ENCODE measurements around the gene CD8B. TPM values are rescaled to one million over a fixed set of nuclear protein-coding genes. Genes with fewer than 3 reads are reported as not detected.

The CD8B gene
- total RNA-seq, 1 experiment from 2014 or later = 9.1 TPM

- no peaks in the 10 kb centered on the region for H3K9me3 Mint-ChIP-seq (ENCODE audit: unreplicated experiment)
Observed at GRCh38 chr2:86825693-86826381, 35.8 kb downstream of the CD8B start.

GRCh38 chr2:86825036-86825692 lies 36.5 kb downstream of the CD8B start:
- BruUV-seq (replicated peaks) = no TSS peak

More at GRCh38 chr2:86825693-86826381, 35.8 kb downstream of the CD8B start:
- Mint-ChIP-seq H3K4me1 (ENCODE audit: low read depth, unreplicated experiment) (peaks cover 14% of the 10 kb centered on the region), H3K27ac (ENCODE audit: unreplicated experiment) (no peak overlapping the region), H3K36me3 (ENCODE audit: insufficient read depth, unreplicated experiment) (no peaks in the 10 kb centered on the region), H3K4me3 (ENCODE audit: unreplicated experiment) (no peak overlapping the region), H3K27me3 (ENCODE audit: insufficient read depth, unreplicated experiment) (no peaks in the 10 kb centered on the region)
- POLR2A ChIA-PET = no interaction called here
- CTCF ChIA-PET = no interaction called here
- TF ChIP-seq CTCF (IDR thresholded peaks at IDR 0.05; ENCODE audit: insufficient read depth in 1 of 2, low read depth in 1 of 2, low read length in 1 of 2, severe bottlenecking in 1 of 2, unreplicated experiment in 1 of 2) = no peak
- no peak for DNase-seq
- intact Hi-C loops (cut with micrococcal nuclease; ENCODE audit: unreplicated experiment) = no loop called here
- BruUV-seq (replicated peaks) = no TSS peak
- H3K4me3 ChIP-seq (ENCODE audit: low read depth, low read length) = no peak overlapping the region
- peaks cover 8% of the 10 kb centered on the region; the same call in 1 of the 2 replicates for H3K9me3 ChIP-seq
- no peaks in the 10 kb centered on the region for H3K36me3 ChIP-seq (ENCODE audit: control insufficient read depth, insufficient read depth, low read length)
- H3K27me3 ChIP-seq (replicated peaks; ENCODE audit: control insufficient read depth, insufficient read depth, low read length) = no peaks in the 10 kb centered on the region
- no peaks in the 10 kb centered on the region for H3K4me1 ChIP-seq

More at GRCh38 chr2:86825036-86825692, 36.5 kb downstream of the CD8B start:
- no peaks in the 10 kb centered on the region for H3K36me3 Mint-ChIP-seq (ENCODE audit: insufficient read depth, unreplicated experiment)
- H3K27me3 Mint-ChIP-seq (ENCODE audit: insufficient read depth, unreplicated experiment) = no peaks in the 10 kb centered on the region
- Histone ChIP-seq H3K9me3 (peaks cover 8% of the 10 kb centered on the region; the same call in 1 of the 2 replicates), H3K4me1 (no peaks in the 10 kb centered on the region), H3K27me3 (replicated peaks; ENCODE audit: control insufficient read depth, insufficient read depth, low read length) (no peaks in the 10 kb centered on the region), H3K36me3 (ENCODE audit: control insufficient read depth, insufficient read depth, low read length) (no peaks in the 10 kb centered on the region), H3K4me3 (ENCODE audit: low read depth, low read length) (no peak overlapping the region)
- no peak overlapping the region for H3K4me3 Mint-ChIP-seq (ENCODE audit: unreplicated experiment)
- no peak for TF ChIP-seq CTCF (IDR thresholded peaks at IDR 0.05; ENCODE audit: insufficient read depth in 1 of 2, low read depth in 1 of 2, low read length in 1 of 2, severe bottlenecking in 1 of 2, unreplicated experiment in 1 of 2)
- DNase-seq = no peak
- ChIA-PET CTCF (no interaction called here), POLR2A (no interaction called here)
- intact Hi-C loops (cut with micrococcal nuclease; ENCODE audit: unreplicated experiment) = no loop called here
- H3K4me1 Mint-ChIP-seq (ENCODE audit: low read depth, unreplicated experiment) = peaks cover 14% of the 10 kb centered on the region
- no peaks in the 10 kb centered on the region for H3K9me3 Mint-ChIP-seq (ENCODE audit: unreplicated experiment)
- no peak overlapping the region for H3K27ac Mint-ChIP-seq (ENCODE audit: unreplicated experiment)

Measured in Caco-2 (cell line).